IPS-20b (cell line): ENCODE measurements around the gene DEXI.
A peak's percentile ranks its signal among the peaks of the same experiment; 100 is the strongest.

Experiments used
- H3K27ac ChIP-seq: one replicate; pipeline ENCODE4 v1.5.1; 2013; ENCODE audit warnings: low read length
- H3K27me3 ChIP-seq: 2 replicates; pipeline ENCODE4 v1.6.1; 2013; ENCODE audit warnings: mild to moderate bottlenecking, low read length, inconsistent platforms; ENCODE audit not compliant: insufficient read depth
- H3K36me3 ChIP-seq: 2 replicates; pipeline ENCODE4 v1.6.1; 2013; ENCODE audit warnings: low read depth, mild to moderate bottlenecking, inconsistent platforms, low read length, moderate library complexity; ENCODE audit not compliant: insufficient read depth
- H3K4me1 ChIP-seq: 2 replicates; pipeline ENCODE4 v1.6.1; 2013; ENCODE audit warnings: mild to moderate bottlenecking, control low read depth, inconsistent platforms, low read length, moderate library complexity; ENCODE audit not compliant: insufficient read depth
- H3K4me3 ChIP-seq: 2 replicates; pipeline ENCODE4 v1.5.1; 2013; ENCODE audit warnings: mild to moderate bottlenecking, low read length, inconsistent platforms
- H3K9ac ChIP-seq: 2 replicates; pipeline ENCODE4 v1.6.1; 2013; ENCODE audit warnings: low read depth, mild to moderate bottlenecking, inconsistent platforms, low read length, moderate library complexity
- H3K9me3 ChIP-seq: 2 replicates; pipeline ENCODE4 v1.6.1; 2013; ENCODE audit warnings: mild to moderate bottlenecking, low read depth, low read length, inconsistent platforms; ENCODE audit not compliant: insufficient read depth

The DEXI gene

GRCh38 chr16:10979717-10980601 is 37.7 kb upstream of the DEXI start:
- no peak overlapping the region for H3K9ac ChIP-seq
- no peaks in the 10 kb centered on the region for H3K9me3 ChIP-seq
- H3K27ac ChIP-seq: no peak overlapping the region
- H3K4me1 ChIP-seq: no peaks in the 10 kb centered on the region
- no peak overlapping the region for H3K4me3 ChIP-seq
- H3K36me3 ChIP-seq: peaks cover 10% of the 10 kb centered on the region; the same call in 1 of the 2 replicates
- no peaks in the 10 kb centered on the region for H3K27me3 ChIP-seq

GRCh38 chr16:10978871-10979446 is 36.7 kb upstream of the DEXI start:
- H3K27ac ChIP-seq: peak overlapping the region; percentile 24
- H3K4me3 ChIP-seq: no peak overlapping the region
- H3K4me1 ChIP-seq: no peaks in the 10 kb centered on the region
- no peaks in the 10 kb centered on the region for H3K27me3 ChIP-seq
- H3K36me3 ChIP-seq: peaks cover 10% of the 10 kb centered on the region; the same call in 1 of the 2 replicates
- H3K9me3 ChIP-seq: no peaks in the 10 kb centered on the region
- H3K9ac ChIP-seq: no peak overlapping the region

GRCh38 chr16:10978124-10978523 is 35.9 kb upstream of the DEXI start:
- Histone ChIP-seq H3K36me3 (peaks cover 8% of the 10 kb centered on the region), H3K4me3 (no peak overlapping the region), H3K9ac (no peak overlapping the region), H3K4me1 (no peaks in the 10 kb centered on the region), H3K27ac (no peak overlapping the region), H3K27me3 (no peaks in the 10 kb centered on the region), H3K9me3 (no peaks in the 10 kb centered on the region)

GRCh38 chr16:10976634-10977033 is 34.4 kb upstream of the DEXI start:
- Histone ChIP-seq H3K9ac (no peak overlapping the region), H3K36me3 (peaks cover 6% of the 10 kb centered on the region), H3K27me3 (no peaks in the 10 kb centered on the region), H3K4me3 (no peak overlapping the region), H3K9me3 (no peaks in the 10 kb centered on the region), H3K4me1 (0 out of 2 replicates have a peak, but pooled peaks cover 2% of the 10 kb centered on the region), H3K27ac (no peak overlapping the region)

GRCh38 chr16:10972819-10973464 is 30.7 kb upstream of the DEXI start:
- H3K4me1 ChIP-seq: 0 out of 2 replicates have a peak, but pooled peaks cover 3% of the 10 kb centered on the region
- H3K9ac ChIP-seq: no peak overlapping the region
- H3K27me3 ChIP-seq: no peaks in the 10 kb centered on the region
- no peak overlapping the region for H3K27ac ChIP-seq
- H3K36me3 ChIP-seq: peaks cover 11% of the 10 kb centered on the region
- H3K4me3 ChIP-seq: no peak overlapping the region
- no peaks in the 10 kb centered on the region for H3K9me3 ChIP-seq

GRCh38 chr16:10972108-10972818 is 30.0 kb upstream of the DEXI start:
- Histone ChIP-seq H3K9ac (no peak overlapping the region), H3K4me3 (no peak overlapping the region), H3K36me3 (peaks cover 11% of the 10 kb centered on the region), H3K27ac (no peak overlapping the region), H3K9me3 (no peaks in the 10 kb centered on the region), H3K27me3 (no peaks in the 10 kb centered on the region), H3K4me1 (0 out of 2 replicates have a peak, but pooled peaks cover 3% of the 10 kb centered on the region)

- Histone ChIP-seq H3K4me1 (0 out of 2 replicates have a peak, but pooled peaks cover 3% of the 10 kb centered on the region), H3K9me3 (no peaks in the 10 kb centered on the region), H3K36me3 (peaks cover 14% of the 10 kb centered on the region), H3K27me3 (no peaks in the 10 kb centered on the region), H3K4me3 (no peak overlapping the region), H3K9ac (no peak overlapping the region), H3K27ac (no peak overlapping the region)
Measured at GRCh38 chr16:10971560-10971961, 29.3 kb upstream of the DEXI start.

- Histone ChIP-seq H3K4me1 (0 out of 2 replicates have a peak, but pooled peaks cover 3% of the 10 kb centered on the region), H3K27me3 (no peaks in the 10 kb centered on the region), H3K9ac (no peak overlapping the region), H3K9me3 (no peaks in the 10 kb centered on the region), H3K36me3 (peaks cover 15% of the 10 kb centered on the region), H3K4me3 (no peak overlapping the region), H3K27ac (no peak overlapping the region)
Measured at GRCh38 chr16:10970065-10970464, 27.8 kb upstream of the DEXI start.

GRCh38 chr16:10969615-10970014 is 27.3 kb upstream of the DEXI start:
- Histone ChIP-seq H3K9ac (no peak overlapping the region), H3K36me3 (peaks cover 15% of the 10 kb centered on the region)

GRCh38 chr16:10968498-10968897 is 26.2 kb upstream of the DEXI start:
- Histone ChIP-seq H3K27me3 (no peaks in the 10 kb centered on the region), H3K4me3 (no peak overlapping the region), H3K9ac (no peak overlapping the region), H3K36me3 (peaks cover 18% of the 10 kb centered on the region), H3K27ac (no peak overlapping the region), H3K9me3 (no peaks in the 10 kb centered on the region), H3K4me1 (0 out of 2 replicates have a peak, but pooled peaks cover 3% of the 10 kb centered on the region)

More at GRCh38 chr16:10969615-10970014, 27.3 kb upstream of the DEXI start:
- no peak overlapping the region for H3K4me3 ChIP-seq
- H3K4me1 ChIP-seq: 0 out of 2 replicates have a peak, but pooled peaks cover 3% of the 10 kb centered on the region
- H3K9me3 ChIP-seq: no peaks in the 10 kb centered on the region
- H3K27ac ChIP-seq: no peak overlapping the region
- H3K27me3 ChIP-seq: no peaks in the 10 kb centered on the region

GRCh38 chr16:10967986-10968385 is 25.7 kb upstream of the DEXI start:
- H3K36me3 ChIP-seq: peaks cover 19% of the 10 kb centered on the region
- H3K27ac ChIP-seq: no peak overlapping the region
- no peak overlapping the region for H3K9ac ChIP-seq
- H3K4me3 ChIP-seq: no peak overlapping the region
- no peaks in the 10 kb centered on the region for H3K9me3 ChIP-seq
- H3K4me1 ChIP-seq: 0 out of 2 replicates have a peak, but pooled peaks cover 3% of the 10 kb centered on the region
- H3K27me3 ChIP-seq: no peaks in the 10 kb centered on the region
